Bronchial epithelial cell (primary cell): ENCODE results near the gene ARHGEF33. TPM values are rescaled to one million over a fixed set of nuclear protein-coding genes. Genes with fewer than 3 reads are reported as not detected.

ENCODE experiments used
- DNase-seq: peaks from one replicate; pipeline ENCODE4 v3.0.0-alpha.2; 2010; ENCODE audit warnings: low read depth
- FAIRE-seq: peaks from 2 replicates; lab custom pipeline; 2011; peaks lifted over from hg19 to GRCh38; lab: Jason Lieb, UNC
- H3K27me3 ChIP-seq: 2 replicates; pipeline ENCODE4 v1.5.1; 2011; ENCODE audit warnings: low read length; ENCODE audit not compliant: control insufficient read depth, insufficient read depth
- H3K36me3 ChIP-seq: 2 replicates; pipeline ENCODE4 v1.5.1; 2011; ENCODE audit warnings: low read length; ENCODE audit not compliant: control insufficient read depth, insufficient read depth
- H3K4me3 ChIP-seq: 2 replicates; pipeline ENCODE4 v1.5.1; 2011; ENCODE audit warnings: mild to moderate bottlenecking, low read depth, low read length, control low read depth
- total RNA-seq: library from RNA; depleted of rRNA; stranded (reverse); fragments of >200 nt; gene quantifications from 2 replicates; pipeline ENCODE4 v1.2.1, GENCODE V29; 2014
- TF ChIP-seq, protein P1 (sequence below): IDR thresholded peaks from 2 replicates; pipeline ENCODE4 v1.5.1; 2011; ENCODE audit warnings: mild to moderate bottlenecking, moderate library complexity, low read length, control low read depth, inconsistent platforms; ENCODE audit not compliant: insufficient read depth, severe bottlenecking

Gene ARHGEF33
- total RNA-seq, 1 donor from 2014 or later = 0.26 TPM

DNA sequence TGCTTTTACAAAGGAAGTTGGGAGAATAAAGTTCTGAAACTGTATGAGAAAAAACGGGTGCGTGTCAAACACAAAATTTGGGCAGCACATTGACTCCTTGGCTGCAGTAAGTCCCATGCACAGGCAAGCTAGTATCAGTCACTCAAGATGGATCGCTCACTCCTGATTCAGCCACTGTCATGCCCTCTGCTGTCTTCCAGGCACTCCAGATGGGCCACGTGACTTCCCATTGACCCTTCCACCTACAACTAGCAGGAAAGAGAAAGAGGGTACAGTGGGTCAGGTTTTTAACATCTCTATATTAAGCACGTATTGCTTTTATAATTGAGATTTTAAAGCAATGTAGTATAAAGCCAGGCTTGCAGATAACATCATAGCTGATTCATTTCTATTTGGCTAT, 8.6 kb downstream of the ARHGEF33 start:
- no peaks in the 10 kb centered on the region for H3K36me3 ChIP-seq
- no peak for FAIRE-seq
- H3K27me3 ChIP-seq = no peaks in the 10 kb centered on the region
- no peak overlapping the region for H3K4me3 ChIP-seq
- TF ChIP-seq, protein P1, sequence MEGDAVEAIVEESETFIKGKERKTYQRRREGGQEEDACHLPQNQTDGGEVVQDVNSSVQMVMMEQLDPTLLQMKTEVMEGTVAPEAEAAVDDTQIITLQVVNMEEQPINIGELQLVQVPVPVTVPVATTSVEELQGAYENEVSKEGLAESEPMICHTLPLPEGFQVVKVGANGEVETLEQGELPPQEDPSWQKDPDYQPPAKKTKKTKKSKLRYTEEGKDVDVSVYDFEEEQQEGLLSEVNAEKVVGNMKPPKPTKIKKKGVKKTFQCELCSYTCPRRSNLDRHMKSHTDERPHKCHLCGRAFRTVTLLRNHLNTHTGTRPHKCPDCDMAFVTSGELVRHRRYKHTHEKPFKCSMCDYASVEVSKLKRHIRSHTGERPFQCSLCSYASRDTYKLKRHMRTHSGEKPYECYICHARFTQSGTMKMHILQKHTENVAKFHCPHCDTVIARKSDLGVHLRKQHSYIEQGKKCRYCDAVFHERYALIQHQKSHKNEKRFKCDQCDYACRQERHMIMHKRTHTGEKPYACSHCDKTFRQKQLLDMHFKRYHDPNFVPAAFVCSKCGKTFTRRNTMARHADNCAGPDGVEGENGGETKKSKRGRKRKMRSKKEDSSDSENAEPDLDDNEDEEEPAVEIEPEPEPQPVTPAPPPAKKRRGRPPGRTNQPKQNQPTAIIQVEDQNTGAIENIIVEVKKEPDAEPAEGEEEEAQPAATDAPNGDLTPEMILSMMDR = no peak
- DNase-seq = peak; percentile 37

DNA sequence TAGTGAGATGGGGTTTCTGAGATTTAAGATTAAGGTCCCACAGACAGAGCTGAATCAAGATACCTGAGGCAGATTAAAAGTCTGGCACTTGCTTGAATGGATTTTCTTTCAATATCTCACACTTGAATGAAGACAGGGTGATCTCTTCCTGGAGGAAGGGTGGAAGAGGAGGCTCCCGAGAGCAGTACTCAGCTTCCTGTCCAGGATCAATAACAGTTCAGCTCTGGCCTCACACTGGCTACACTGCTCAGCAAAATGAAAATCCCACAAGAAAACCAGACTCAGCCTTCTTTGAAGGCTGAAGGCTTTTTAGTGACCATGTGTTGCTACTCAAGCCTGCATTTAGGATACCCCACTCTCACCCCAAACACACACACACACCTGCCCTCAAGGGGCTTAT, 11.1 kb downstream of the ARHGEF33 start:
- Histone ChIP-seq H3K4me3 (no peak overlapping the region), H3K27me3 (no peaks in the 10 kb centered on the region), H3K36me3 (no peaks in the 10 kb centered on the region)
- DNase-seq (no peak), FAIRE-seq (peak; percentile 32)
- TF ChIP-seq, protein P1 = no peak

DNA sequence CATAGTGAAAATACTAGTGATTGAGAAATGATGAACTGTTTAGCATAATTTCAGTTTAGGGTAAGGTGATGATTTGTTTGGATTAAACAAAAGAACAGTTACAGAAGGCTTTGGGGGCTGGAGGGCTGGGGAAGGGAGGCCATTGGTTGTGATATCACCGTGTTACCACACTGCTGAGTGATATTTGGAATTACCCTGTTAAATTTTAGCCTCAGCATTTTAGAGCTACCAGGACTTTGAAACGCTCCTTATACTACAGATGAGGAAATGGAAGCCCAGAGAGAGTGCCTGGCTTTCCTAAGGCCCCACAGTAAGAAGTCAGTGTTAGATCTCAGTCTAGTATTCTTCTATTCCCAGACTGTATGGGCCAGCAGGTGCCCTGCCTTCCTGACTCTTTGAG, 15.6 kb downstream of the ARHGEF33 start:
- Histone ChIP-seq H3K4me3 (no peak overlapping the region), H3K36me3 (no peaks in the 10 kb centered on the region), H3K27me3 (no peaks in the 10 kb centered on the region)
- FAIRE-seq (no peak), DNase-seq (no peak)
- TF ChIP-seq, protein P1 = no peak

DNA sequence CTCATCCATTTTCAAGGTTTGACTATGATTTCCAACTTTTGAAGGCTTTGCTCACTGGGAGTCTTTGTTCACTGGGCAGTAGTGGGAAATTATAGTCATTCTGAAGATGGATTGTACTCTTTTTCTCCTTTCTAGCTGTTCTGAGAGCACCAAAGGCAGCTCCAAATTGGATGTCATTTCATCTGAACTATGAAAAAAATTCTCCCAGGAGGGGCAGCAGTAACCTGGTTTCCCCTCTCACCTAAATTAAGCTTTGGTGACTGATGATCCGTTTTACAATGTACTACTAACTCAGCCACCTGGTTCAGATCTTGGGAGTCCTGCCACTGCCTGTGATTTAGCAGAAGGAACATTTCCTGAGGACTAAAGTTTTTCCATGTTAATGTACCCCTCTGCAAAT, 17.6 kb downstream of the ARHGEF33 start:
- TF ChIP-seq, protein P1 = no peak

DNA sequence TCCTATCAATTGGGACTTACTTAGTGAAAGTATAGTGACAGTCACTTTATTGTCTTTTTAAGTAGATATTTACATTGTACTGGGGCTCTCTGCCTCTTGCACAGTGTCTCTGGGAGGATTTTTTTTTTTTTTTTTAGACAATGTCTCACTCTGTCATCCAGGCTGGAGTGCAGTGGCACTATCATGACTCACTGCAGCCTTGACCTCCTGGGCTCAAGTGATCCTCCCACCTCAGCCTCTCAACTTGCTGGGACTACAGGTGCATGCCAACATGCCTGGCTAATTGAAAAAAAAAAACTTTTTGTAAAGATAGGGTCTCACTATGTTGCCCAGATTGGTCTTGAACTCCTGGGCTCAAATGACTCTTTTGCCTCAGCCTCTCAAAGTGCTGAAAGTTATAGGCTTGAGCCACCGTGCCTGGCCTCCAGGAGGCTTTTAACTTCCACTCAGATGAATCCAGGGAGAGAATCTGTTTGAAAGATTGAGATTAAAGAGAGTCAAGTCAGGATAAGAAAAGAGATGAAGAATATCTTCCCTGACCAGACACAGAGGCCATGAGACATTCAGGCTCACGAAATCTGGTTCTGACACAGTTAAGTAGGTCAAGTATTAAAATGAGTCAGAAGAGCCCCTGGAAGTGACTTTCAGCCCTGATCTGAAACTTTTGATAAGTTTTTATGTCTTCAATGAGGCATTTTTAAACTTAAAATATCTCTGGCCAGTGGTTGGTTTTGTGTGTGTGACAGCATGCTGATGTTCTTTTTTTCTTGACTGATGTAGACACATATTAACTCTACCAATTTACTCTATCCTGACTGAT, 18.3 kb downstream of the ARHGEF33 start:
- FAIRE-seq = no peak
- H3K36me3 ChIP-seq = no peaks in the 10 kb centered on the region
- DNase-seq = peak; percentile 23
- TF ChIP-seq, protein P1 = no peak
- H3K4me3 ChIP-seq = no peak overlapping the region
- no peaks in the 10 kb centered on the region for H3K27me3 ChIP-seq

More for the DNA sequence above, 17.6 kb downstream of the ARHGEF33 start:
- FAIRE-seq = no peak
- no peaks in the 10 kb centered on the region for H3K27me3 ChIP-seq
- no peak overlapping the region for H3K4me3 ChIP-seq
- DNase-seq = no peak
- H3K36me3 ChIP-seq = no peaks in the 10 kb centered on the region
